Testis (tissue), 3 donors: ENCODE data around the gene CLEC16A. TPM values are rescaled to one million over a fixed set of nuclear protein-coding genes. Genes with fewer than 3 reads are reported as not detected.

Experiments
- DNase-seq: peaks from one replicate; pipeline ENCODE4 v3.0.0-alpha.2; 2019
- H3K27ac ChIP-seq, 2 donors: fragments of 200-600 bp; sonication (generic); one replicate each; pipeline ENCODE4 v1.5.1; 2019
- H3K27me3 ChIP-seq: fragments of 200-600 bp; sonication (generic); one replicate; pipeline ENCODE4 v1.5.1; 2019
- H3K36me3 ChIP-seq: fragments of 200-600 bp; sonication (generic); one replicate; pipeline ENCODE4 v1.5.1; 2017; ENCODE audit warnings: low read depth; ENCODE audit errors: missing control alignments
- H3K4me1 ChIP-seq: fragments of 200-600 bp; sonication (generic); one replicate; pipeline ENCODE4 v1.5.1; 2019
- H3K4me3 ChIP-seq, 2 donors: fragments of 200-600 bp; sonication (generic); one replicate each; pipeline ENCODE4 v1.5.1; 2017 to 2019
- H3K9me3 ChIP-seq: fragments of 200-600 bp; sonication (generic); one replicate; pipeline ENCODE4 v1.5.1; 2017
- CTCF ChIP-seq, 3 experiments: fragments of 450-650 bp in 2 of 3; fragments of 200-600 bp in 1 of 3; sonication (generic) in 1 of 3; IDR thresholded peaks; one replicate each; pipeline ENCODE4 v1.5.1; 2016 to 2019; ENCODE audit warnings: antibody characterized with exemption in 3 of 3, mild to moderate bottlenecking in 2 of 3, moderate library complexity in 1 of 3
- POLR2A ChIP-seq: fragments of 450-650 bp; IDR thresholded peaks from one replicate; pipeline ENCODE4 v1.6.1; 2017; ENCODE audit warnings: antibody characterized with exemption, mild to moderate bottlenecking, moderate library complexity
- WGBS, 2 donors: methylation state at CpG; one replicate each; pipeline ENCODE4 v1.1.5; 2018; 5-methylcytosine and 5-hydroxymethylcytosine counted together
- intact Hi-C: fragments of 100-400 bp; cut with DNase I; formaldehyde crosslinking; loops from one replicate; pipeline ENCODE4 v1.15.1; 2023; ENCODE audit warnings: low total_unique reads
- polyA plus RNA-seq: library from polyadenylated mRNA; stranded (reverse); fragments of 350-450 nt; fragmentation: Illumina TruSeq; extraction: RNeasy Lipid Tissue Mini Kit (QIAGEN cat#74804); gene quantifications from one replicate; pipeline ENCODE4 v1.2.3, GENCODE V29; 2014; ENCODE audit warnings: low read depth, low replicate concordance; ENCODE audit not compliant: insufficient read depth
- total RNA-seq, 2 donors: library from RNA; depleted of rRNA; stranded (reverse); fragments of >200 nt; gene quantifications; one replicate each; pipeline ENCODE4 v1.2.3, GENCODE V29; 2016

Gene CLEC16A
- total and polyA plus RNA-seq, 3 donors from 2014 or later = 93.9 to 126 (median 122) TPM

DNA sequence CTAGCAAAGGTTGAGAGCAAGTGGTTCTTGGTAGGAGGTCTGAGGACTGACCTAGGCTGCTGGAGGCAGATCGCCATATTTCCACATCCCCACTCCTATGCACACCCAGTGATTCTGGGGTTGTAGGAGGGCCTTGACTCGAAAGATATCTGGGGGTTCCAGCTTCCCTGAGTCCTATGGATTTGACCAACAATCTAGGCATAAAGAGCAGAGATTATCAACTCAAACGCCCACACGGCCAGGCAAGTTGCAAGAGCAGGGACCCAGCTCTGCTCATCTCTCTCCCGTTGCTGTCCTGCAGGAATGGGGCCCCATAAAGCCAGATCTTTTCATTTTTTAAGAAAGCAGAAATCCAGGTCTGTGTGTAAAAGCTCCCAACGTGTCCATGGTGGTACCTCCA, 217.1 kb downstream of the CLEC16A start:
- Histone ChIP-seq H3K27ac (no peak overlapping the region), H3K36me3 (no peaks in the 10 kb centered on the region), H3K27me3 (no peaks in the 10 kb centered on the region), H3K9me3 (no peaks in the 10 kb centered on the region), H3K4me1 (peaks cover 14% of the 10 kb centered on the region), H3K4me3 (no peak overlapping the region)
- DNase-seq = no peak
- intact Hi-C loops = no loop called here
- TF ChIP-seq CTCF (IDR thresholded peaks at IDR 0.05) (no peak), POLR2A (no peak)
- 73 to 82% methylated on average over 6 of the region's 6 CpGs for WGBS, 2 donors

DNA sequence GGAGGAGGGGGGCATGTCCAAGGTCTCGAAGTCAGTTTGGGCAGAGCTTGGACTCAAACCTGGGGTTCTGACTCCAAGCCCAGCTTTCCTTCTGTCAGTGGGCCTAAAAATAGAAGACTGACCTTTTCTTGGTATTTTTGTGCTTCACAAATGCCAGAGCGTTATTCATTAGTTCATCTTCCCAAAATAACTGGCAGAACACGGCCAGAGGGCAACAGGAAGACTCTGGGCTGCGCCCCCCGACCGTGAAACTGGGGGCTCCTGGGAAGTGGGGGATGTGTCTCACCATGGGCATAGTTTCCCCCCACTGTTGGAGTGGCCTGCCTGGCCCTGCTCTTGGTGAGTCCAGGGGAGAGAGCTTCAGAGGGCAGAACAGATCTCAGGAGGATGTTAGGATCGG, 217.6 kb downstream of the CLEC16A start:
- intact Hi-C loops = no loop called here

DNA sequence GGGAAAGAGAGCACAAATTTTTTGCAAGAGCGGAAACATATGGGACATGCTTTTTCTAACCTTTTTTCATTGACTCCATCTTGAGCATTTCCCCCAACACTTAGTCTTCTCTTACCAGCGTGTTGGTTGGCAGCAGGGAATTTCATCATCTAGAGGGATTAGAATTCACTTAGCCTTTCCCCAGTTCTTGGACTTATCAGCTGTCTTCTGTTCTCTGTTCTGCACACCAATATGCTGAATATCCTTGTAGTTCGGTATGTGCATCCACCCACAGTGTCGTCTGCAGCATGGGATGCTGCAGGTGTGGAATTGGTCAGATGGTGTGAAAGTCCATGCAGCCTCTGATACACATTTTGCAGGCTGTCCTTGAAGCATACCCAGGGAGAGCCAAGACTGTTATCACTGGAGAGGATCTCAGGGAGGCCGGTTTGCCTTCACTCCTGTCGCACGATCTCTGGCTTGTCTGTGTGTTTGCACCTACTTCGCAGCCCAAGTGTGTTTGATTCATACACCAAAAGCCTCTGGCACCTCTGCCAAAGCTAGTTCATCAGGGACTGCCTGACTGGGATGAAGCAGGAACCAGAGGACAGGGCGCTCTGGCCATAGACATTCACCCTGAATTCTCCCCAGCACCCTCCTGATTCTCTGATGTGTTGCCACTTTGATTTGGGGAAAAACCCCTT, 218.4 kb downstream of the CLEC16A start:
- no peaks in the 10 kb centered on the region for H3K36me3 ChIP-seq
- intact Hi-C loops = no loop called here
- TF ChIP-seq CTCF (IDR thresholded peaks at IDR 0.05) (no peak), POLR2A (no peak)
- no peaks in the 10 kb centered on the region for H3K9me3 ChIP-seq
- H3K4me1 ChIP-seq = peaks cover 14% of the 10 kb centered on the region
- no peak overlapping the region for H3K4me3 ChIP-seq
- DNase-seq = no peak
- no peak overlapping the region for H3K27ac ChIP-seq
- 62 to 73% methylated on average over 9 of the region's 9 CpGs for WGBS, 2 donors
- no peaks in the 10 kb centered on the region for H3K27me3 ChIP-seq

More for the DNA sequence above, 217.6 kb downstream of the CLEC16A start:
- DNase-seq = no peak
- Histone ChIP-seq H3K4me1 (peaks cover 14% of the 10 kb centered on the region), H3K27me3 (no peaks in the 10 kb centered on the region), H3K36me3 (no peaks in the 10 kb centered on the region), H3K27ac (no peak overlapping the region), H3K9me3 (no peaks in the 10 kb centered on the region), H3K4me3 (no peak overlapping the region)
- WGBS, 2 donors = 42 to 49% methylated on average over 7 of the region's 7 CpGs
- TF ChIP-seq POLR2A (no peak), CTCF (IDR thresholded peaks at IDR 0.05) (no peak)

DNA sequence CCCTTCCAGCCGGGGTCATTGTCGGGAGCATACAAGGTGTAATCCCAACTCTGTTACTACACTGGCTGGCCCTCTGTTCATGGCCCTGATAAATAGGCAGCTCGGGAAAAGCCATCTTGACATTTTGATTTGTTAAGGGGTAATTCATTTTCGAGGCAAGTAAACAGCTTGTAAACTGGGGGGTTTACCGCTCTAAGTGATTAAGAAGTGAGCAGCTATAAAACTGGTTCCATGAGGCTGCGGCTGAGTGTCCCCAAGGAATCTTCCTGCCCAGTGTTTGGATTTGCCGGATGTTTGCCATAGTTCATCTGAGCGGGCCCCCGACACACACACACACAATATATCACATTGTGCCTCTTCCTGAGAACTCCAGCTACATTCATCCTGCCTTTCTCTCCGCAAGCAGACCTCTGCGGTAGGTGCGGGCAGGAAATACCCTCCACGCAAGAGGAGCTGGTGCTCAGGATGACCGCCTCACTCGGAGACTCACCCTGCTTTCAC, 219.4 kb downstream of the CLEC16A start:
- Histone ChIP-seq H3K27ac (no peak overlapping the region), H3K4me1 (peaks cover 14% of the 10 kb centered on the region), H3K4me3 (no peak overlapping the region), H3K27me3 (no peaks in the 10 kb centered on the region), H3K9me3 (no peaks in the 10 kb centered on the region), H3K36me3 (no peaks in the 10 kb centered on the region)
- DNase-seq = no peak
- TF ChIP-seq POLR2A = no peak
- no peak for TF ChIP-seq CTCF (IDR thresholded peaks at IDR 0.05)
- intact Hi-C loops = no loop called here
- 94 to 95% methylated on average over 15 of the region's 15 CpGs for WGBS, 2 donors
